ENCODE results near the gene BSN.

DNA sequence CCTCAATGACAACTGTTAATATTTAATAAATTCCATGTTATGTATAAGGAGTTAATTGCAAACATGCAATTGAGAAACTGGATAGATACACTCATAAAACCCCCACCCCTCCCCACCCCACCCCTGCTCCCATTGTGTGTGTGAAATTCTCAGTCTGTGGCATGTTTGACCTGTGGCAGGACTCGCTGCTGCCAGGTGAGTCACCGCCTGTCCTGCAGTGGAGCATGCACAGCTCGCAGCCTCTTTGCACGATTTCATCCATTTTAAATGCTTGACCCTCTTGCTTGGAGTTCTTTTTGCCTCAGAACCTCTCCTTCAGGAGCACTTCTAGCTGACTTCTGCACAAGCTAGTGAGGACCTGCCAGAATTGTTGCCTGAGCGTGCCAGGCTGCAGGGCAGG is 114.6 kb downstream of the BSN start:
- TF ChIP-seq, protein P1, sequence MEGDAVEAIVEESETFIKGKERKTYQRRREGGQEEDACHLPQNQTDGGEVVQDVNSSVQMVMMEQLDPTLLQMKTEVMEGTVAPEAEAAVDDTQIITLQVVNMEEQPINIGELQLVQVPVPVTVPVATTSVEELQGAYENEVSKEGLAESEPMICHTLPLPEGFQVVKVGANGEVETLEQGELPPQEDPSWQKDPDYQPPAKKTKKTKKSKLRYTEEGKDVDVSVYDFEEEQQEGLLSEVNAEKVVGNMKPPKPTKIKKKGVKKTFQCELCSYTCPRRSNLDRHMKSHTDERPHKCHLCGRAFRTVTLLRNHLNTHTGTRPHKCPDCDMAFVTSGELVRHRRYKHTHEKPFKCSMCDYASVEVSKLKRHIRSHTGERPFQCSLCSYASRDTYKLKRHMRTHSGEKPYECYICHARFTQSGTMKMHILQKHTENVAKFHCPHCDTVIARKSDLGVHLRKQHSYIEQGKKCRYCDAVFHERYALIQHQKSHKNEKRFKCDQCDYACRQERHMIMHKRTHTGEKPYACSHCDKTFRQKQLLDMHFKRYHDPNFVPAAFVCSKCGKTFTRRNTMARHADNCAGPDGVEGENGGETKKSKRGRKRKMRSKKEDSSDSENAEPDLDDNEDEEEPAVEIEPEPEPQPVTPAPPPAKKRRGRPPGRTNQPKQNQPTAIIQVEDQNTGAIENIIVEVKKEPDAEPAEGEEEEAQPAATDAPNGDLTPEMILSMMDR (IDR thresholded peaks at IDR 0.05; ENCODE audit: low read length): no peak
- TF ChIP-seq EZH2 (IDR thresholded peaks at IDR 0.05; ENCODE audit: borderline replicate concordance, low read length): no peak

Data from OCI-LY1 (cell line).